Nephron progenitor cell (in vitro differentiated cells): ENCODE measurements around the gene CLMP.
A peak's percentile ranks its signal among the peaks of the same experiment; 100 is the strongest.

Source experiments
- DNase-seq: peaks from one replicate; pipeline ENCODE4 v3.0.0; 2021
- H3K27ac Mint-ChIP-seq: 2 replicates; pipeline ENCODE4 v1.8.0; 2021; ENCODE audit warnings: mild to moderate bottlenecking, moderate library complexity, mixed read lengths
- H3K27me3 Mint-ChIP-seq: 2 replicates; pipeline ENCODE4 v1.8.0; 2021; ENCODE audit warnings: mild to moderate bottlenecking, low read depth, mixed read lengths; ENCODE audit not compliant: poor library complexity
- H3K36me3 Mint-ChIP-seq: 2 replicates; pipeline ENCODE4 v1.8.0; 2021; ENCODE audit warnings: low read depth, mixed read lengths
- H3K4me1 Mint-ChIP-seq: 2 replicates; pipeline ENCODE4 v1.8.0; 2021; ENCODE audit warnings: mixed read lengths
- H3K4me3 Mint-ChIP-seq: 2 replicates; pipeline ENCODE4 v1.8.0; 2021; ENCODE audit warnings: mild to moderate bottlenecking, moderate library complexity, mixed read lengths
- H3K9me3 Mint-ChIP-seq: 2 replicates; pipeline ENCODE4 v1.8.0; 2021; ENCODE audit warnings: mild to moderate bottlenecking, moderate library complexity, mixed read lengths
- CTCF ChIP-seq: fragments of 200-600 bp; sonication (generic); IDR thresholded peaks from 2 replicates; pipeline ENCODE4 v1.5.0; 2021; ENCODE audit warnings: antibody characterized with exemption

Gene CLMP

GRCh38 chr11:123194337-123195187 is 486 bp downstream of the CLMP start:
- H3K4me1 Mint-ChIP-seq, result peaks cover 78% of the 10 kb centered on the region
- no peaks in the 10 kb centered on the region for H3K9me3 Mint-ChIP-seq
- H3K27ac Mint-ChIP-seq, result peak overlapping the region; percentile 86

GRCh38 chr11:123193742-123194141 is 1.3 kb downstream of the CLMP start:
- peaks cover 20% of the 10 kb centered on the region for H3K36me3 Mint-ChIP-seq
- no peak for DNase-seq
- peak overlapping the region; percentile 86 for H3K27ac Mint-ChIP-seq
- H3K4me3 Mint-ChIP-seq, result peak overlapping the region; percentile 85
- peaks cover 10% of the 10 kb centered on the region for H3K27me3 Mint-ChIP-seq
- H3K4me1 Mint-ChIP-seq, result peaks cover 76% of the 10 kb centered on the region
- TF ChIP-seq CTCF, result no peak
- H3K9me3 Mint-ChIP-seq, result no peaks in the 10 kb centered on the region

More at GRCh38 chr11:123194337-123195187, 486 bp downstream of the CLMP start:
- TF ChIP-seq CTCF, result no peak
- DNase-seq, result peak; percentile 67
- peaks cover 20% of the 10 kb centered on the region for H3K36me3 Mint-ChIP-seq
- H3K4me3 Mint-ChIP-seq, result peak overlapping the region; percentile 85
- peaks cover 10% of the 10 kb centered on the region for H3K27me3 Mint-ChIP-seq

- TF ChIP-seq CTCF, result no peak
- Mint-ChIP-seq H3K36me3 (peaks cover 20% of the 10 kb centered on the region), H3K27ac (no peak overlapping the region), H3K27me3 (peaks cover 5% of the 10 kb centered on the region), H3K4me1 (peaks cover 76% of the 10 kb centered on the region), H3K4me3 (peak overlapping the region; percentile 35), H3K9me3 (no peaks in the 10 kb centered on the region)
- DNase-seq, result no peak
These were observed 3.1 kb downstream of the CLMP start for GRCh38 chr11:123191939-123192338.

- Mint-ChIP-seq H3K9me3 (no peaks in the 10 kb centered on the region), H3K36me3 (peaks cover 20% of the 10 kb centered on the region), H3K27ac (no peak overlapping the region), H3K4me3 (no peak overlapping the region), H3K4me1 (peaks cover 73% of the 10 kb centered on the region), H3K27me3 (peaks cover 3% of the 10 kb centered on the region)
- TF ChIP-seq CTCF, result no peak
- DNase-seq, result no peak
These were observed 4.5 kb downstream of the CLMP start for GRCh38 chr11:123190518-123190917.

GRCh38 chr11:123188508-123189165 is 6.4 kb downstream of the CLMP start:
- peaks cover 73% of the 10 kb centered on the region for H3K4me1 Mint-ChIP-seq
- H3K27ac Mint-ChIP-seq, result peak overlapping the region; percentile 93
- H3K4me3 Mint-ChIP-seq, result peak overlapping the region; percentile 44
- peaks cover 20% of the 10 kb centered on the region for H3K36me3 Mint-ChIP-seq
- H3K9me3 Mint-ChIP-seq, result no peaks in the 10 kb centered on the region
- no peaks in the 10 kb centered on the region for H3K27me3 Mint-ChIP-seq
- no peak for TF ChIP-seq CTCF
- no peak for DNase-seq
